ENCODE data around the gene UBAP1L.
"Not testable (repeated sequence)": the region's sequence is repeated elsewhere in the genome, so short reads cannot be mapped to it uniquely, and the experiment has no call there.

The UBAP1L gene

GRCh38 chr15:65062061-65062460 lies 52.9 kb downstream of the UBAP1L start:
- DNase-seq, result no peak

DNA sequence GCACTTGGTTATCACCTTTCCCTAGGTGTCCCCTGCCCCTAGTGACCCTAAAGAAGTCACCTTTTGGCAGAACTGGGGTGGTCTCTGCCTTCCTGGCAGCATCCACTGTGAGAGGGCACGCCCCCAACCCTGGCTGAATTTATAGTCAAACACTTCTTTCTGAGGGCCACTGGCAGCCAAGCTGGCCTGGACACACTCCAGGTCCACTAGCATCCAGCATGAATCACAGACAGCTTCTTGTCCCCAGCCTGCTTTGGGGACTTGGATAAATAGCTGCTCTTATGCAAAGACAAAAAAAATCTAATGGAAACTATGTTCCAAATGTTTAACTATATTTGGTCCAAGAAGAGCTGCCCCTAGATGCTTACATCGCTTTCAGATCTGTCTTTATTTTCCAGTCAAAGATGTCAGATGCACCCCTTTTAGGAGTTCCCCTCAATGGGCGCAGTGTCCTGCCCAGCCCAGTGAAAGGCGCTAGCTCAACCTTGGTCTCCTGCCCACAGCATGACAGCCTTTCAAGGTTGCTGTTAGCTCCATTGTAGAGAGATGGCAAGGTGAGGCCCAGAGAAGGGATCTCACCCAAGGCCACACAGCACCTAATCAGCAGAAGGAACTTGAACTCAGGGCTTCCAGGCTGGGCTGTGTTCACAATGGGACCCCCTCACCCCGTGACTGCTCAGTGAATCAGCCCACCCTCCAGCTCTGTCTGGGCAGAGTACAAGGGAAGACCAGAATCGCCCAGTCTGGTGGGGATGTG lies 54.2 kb downstream of the UBAP1L start:
- DNase-seq, result no peak

- DNase-seq, result no peak
Measured at GRCh38 chr15:65059931-65060596, 54.9 kb downstream of the UBAP1L start.

GRCh38 chr15:65059369-65059750 lies 55.6 kb downstream of the UBAP1L start:
- no peak for DNase-seq

DNA sequence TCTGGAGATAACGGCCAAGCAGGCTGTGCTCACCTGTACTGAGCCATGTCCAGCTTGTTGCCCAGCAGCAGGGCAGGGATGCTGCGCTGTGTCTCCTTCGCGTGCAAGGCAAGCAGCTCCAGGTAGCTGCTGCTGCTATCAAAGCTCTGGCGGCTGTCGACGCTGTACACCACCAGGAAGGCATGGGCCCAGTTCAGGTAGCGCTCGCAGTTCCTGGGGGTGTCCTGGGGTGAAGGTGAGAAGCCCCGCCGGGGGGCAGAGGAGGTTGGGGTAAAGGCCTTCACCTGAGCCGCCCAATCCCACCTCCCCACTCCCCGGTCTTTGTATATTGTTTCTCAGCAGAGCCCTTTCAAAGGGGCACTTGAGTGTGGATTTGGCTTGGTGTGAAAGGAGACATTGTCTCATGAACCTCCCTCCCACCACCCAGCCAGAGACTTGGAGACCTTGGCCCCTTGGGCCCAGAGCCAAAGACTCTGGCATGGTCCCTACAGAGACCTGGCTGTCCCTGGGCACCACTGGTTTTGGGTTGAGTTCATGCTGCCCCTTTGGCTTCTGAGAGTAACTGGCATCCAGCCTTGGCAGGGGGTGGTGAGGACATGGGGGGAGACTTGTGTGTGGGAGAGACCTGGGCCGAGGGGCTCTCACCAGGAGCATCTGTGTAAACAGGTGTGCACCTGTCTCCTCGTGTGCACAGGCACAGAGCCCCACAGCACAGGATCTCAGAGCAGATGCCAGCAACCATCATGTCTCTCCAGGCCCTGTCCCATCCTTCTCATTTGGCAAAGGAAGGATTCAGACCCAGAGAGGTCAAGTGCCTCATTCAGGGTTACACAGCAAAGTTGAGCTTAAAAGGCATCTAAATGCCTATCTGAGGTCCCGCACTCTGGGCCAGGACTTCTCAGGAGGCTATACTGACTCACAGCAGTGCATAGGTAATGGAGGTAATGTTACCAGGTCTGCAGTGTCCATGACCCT lies 56.3 kb downstream of the UBAP1L start:
- no peak for DNase-seq

GRCh38 chr15:65057549-65057940 lies 57.5 kb downstream of the UBAP1L start:
- no peak for DNase-seq

GRCh38 chr15:65056868-65057548 lies 58.0 kb downstream of the UBAP1L start:
- no peak for DNase-seq

- no peak for DNase-seq
Measured at GRCh38 chr15:65056106-65056505, 58.9 kb downstream of the UBAP1L start.

GRCh38 chr15:65055201-65055870 lies 59.7 kb downstream of the UBAP1L start:
- no peak for DNase-seq

GRCh38 chr15:65054333-65055200 lies 60.4 kb downstream of the UBAP1L start:
- no peak for DNase-seq

DNA sequence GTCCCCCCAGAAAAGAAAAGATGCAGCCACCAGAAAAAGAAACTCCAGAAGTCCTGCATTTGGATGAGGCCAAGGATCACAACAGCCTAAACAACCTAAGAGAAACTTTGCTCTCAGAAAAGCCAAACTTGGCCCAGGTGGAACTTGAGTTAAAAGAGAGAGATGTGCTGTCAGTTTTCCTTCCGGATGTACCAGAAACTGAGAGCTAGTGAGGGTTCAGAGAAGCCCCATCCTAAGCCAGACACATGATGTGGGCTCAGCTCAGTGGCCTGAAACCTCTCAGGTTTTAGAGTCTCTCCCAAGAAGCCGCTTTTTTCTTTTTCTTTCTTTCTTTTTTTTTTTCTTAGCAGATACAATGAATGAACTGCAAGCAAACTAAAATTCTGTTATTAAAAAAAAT lies 62.0 kb downstream of the UBAP1L start:
- DNase-seq, result no peak

DNA sequence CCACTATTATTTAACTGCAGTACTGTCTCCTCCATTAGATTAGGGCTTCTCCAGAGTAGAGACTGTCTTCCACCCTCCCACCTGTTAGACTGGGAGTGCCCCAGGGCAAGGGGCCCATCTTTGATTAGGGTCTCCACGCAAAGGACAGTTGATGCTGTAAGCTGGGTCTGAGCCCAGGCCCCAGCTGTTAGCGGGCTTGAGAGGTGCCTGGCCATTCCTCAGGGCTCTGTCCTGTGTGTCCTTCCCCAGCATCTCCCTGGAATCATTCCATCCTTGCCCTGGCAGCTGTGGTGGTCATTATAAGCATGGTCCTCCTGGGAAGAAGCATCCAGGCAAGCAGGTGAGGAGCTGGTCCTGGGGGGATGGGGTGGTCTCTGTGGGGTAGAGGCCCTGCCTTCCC lies 63.7 kb downstream of the UBAP1L start:
- no peak for DNase-seq

GRCh38 chr15:65050270-65050669 lies 64.7 kb downstream of the UBAP1L start:
- no peak for DNase-seq

DNA sequence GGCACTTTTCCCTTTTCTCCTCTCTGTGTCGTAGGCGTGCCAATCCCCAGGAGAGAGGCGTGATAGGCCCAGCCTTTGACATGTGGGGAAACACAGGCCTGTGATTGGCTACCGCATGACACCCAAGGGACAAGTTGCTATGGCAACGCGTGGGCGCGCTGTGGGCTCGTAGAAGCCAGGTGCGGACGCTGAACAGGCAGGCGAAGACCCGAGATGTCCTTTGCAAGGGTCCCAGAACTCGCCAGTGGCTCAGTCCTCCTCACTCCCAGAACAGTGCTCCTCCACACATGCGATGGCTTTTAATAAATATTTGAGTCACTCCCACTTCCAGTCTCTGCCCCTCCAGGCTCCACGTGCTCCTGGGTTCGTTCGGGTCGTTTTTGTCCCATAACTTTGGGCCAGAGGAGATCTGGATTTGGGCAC lies 65.6 kb downstream of the UBAP1L start:
- DNase-seq, result peak; percentile 74

DNA sequence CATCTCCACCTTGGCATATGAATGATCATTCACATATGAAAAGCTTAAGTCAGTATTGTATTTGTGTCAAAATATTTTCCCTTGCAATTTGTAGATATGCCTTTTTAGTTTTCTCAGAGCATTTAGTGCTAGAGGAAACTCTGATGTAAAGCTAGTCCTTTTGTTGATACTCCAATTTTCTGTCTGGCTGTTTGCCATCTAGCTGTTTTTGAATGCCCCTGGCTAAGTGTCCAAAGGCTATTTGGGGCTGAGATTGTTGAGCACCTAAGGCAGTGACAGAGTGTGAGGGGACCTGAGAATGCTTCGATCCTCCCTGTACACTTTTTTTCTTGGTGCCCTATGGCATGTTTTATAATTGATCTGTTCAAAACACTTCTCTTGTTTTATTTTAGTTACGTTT lies 66.8 kb downstream of the UBAP1L start:
- DNase-seq, result no peak

DNA sequence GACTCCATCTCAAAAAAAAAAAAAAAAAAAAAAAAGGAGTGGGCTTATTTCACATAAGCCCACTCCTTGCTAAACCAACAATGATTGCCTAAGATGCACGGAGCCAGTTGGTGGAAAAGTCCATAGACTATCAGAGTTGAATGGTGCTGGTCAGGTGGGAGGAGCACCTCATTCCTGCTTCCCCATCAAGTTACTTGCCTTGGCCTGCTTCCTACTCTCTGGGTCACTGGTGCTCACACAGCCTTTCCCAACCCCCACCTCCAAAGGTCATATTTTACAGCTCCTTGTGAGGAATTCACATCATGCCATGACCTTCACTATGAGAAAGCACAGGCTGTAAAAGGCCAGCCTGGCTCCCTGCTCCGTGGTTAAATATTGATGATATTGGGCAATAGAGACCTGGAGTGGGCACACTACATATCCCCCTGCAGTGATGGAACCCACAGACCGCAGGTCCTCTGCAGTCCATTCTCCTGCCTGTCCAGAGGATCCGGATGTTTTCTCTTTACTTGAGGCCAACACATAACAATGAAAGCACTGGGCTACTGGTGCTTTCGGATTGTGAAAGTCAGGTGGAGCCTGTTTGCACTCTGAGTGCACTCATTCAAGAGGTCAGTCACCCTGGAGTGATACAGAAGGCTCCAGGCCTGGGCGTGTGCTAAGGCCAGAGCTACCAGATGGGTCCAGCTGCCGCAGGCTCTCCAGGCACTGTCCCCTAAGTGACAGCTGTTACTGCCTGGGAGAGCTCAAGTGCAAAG lies 70.1 kb downstream of the UBAP1L start, which contains the start of gene SLC51B:
Gene SLC51B, plus strand, starts transcription at position 664 of the 758 bp plus-strand sequence. CDS start 4,618 bp downstream, outside the sequence.
- no peak for DNase-seq

DNA sequence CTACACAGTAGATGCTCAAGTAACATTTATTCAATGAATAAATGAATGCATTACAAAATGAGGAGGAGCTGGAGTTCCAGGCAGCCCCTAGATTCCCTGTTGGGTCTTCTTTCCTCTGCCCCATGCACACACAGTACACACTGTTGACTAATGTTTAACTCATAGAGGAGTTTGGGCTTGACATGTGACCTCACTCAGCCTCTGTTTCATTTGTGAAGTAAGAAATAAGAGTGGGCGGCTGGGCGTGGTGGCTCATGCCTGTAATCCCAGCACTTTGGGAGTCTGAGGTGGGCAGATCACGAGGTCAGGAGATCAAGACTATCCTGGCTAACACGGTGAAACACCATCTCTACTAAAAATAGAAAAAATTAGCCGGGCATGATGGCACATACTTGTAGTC lies 70.8 kb downstream of the UBAP1L start:
- not testable (repeated sequence) for DNase-seq

DNA sequence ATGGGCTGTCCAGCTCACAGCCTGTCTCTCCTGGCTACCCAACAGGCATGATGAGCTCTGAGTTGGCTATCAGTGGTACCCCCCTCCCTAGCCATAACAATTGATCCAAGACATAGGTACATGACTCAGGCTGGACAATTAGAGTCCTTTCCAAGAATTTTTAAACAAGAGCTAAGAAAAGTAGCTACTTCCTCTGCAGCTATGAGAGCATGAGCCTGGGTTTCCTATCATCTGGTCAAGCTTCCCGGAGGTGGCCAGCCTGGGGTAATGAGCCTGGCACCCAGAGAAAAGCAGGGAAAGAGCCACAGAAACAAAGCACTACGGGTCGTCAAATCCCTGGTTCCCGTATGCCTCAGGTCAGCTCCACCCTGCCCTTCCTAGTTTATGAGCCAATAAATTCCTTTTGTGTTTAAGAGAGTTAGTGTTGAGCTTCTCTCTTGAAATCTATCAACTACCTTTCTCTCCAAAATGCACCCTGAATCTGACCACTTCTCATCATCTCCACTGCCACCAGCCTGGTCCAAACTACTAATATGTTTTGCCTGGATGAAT lies 72.1 kb downstream of the UBAP1L start:
- no peak for DNase-seq

Measured in amniotic stem cell (primary cell).